CD8-positive, alpha-beta memory T cell (primary cell): ENCODE data around the gene SLA2. TPM values are rescaled to one million over a fixed set of nuclear protein-coding genes. Genes with fewer than 3 reads are reported as not detected.

ENCODE experiments used
- CTCF ChIA-PET: fragments of 350-600 bp; sonication (Branson Sonifier 250); formaldehyde crosslinking; loops from one replicate; lab custom pipeline; 2021; ENCODE audit warnings: antibody characterized with exemption; lab: Charles Lee
- POLR2A ChIA-PET: fragments of 350-600 bp; sonication (Branson Sonifier 250); formaldehyde crosslinking; loops from one replicate; lab custom pipeline; 2021; ENCODE audit warnings: antibody characterized with exemption; lab: Charles Lee
- DNase-seq, 5 donors: peaks; one replicate each; pipeline versions ENCODE4 v3.0.0 to v3.0.0-alpha.2; 2020 to 2022; ENCODE audit warnings: mixed read lengths in 1 of 5
- H3K27ac ChIP-seq: one replicate; pipeline ENCODE4 v1.7.0; 2013; ENCODE audit warnings: low read depth, mild to moderate bottlenecking, low read length, moderate library complexity
- H3K27me3 ChIP-seq: 2 replicates; pipeline ENCODE4 v1.7.0; 2013; ENCODE audit warnings: low read length, mild to moderate bottlenecking; ENCODE audit not compliant: insufficient read depth, poor library complexity, severe bottlenecking
- H3K36me3 ChIP-seq: 2 replicates; pipeline ENCODE4 v1.7.0; 2013; ENCODE audit warnings: mild to moderate bottlenecking, low read length, moderate library complexity; ENCODE audit not compliant: insufficient read depth
- H3K4me1 ChIP-seq: 2 replicates; pipeline ENCODE4 v1.7.0; 2013; ENCODE audit warnings: mild to moderate bottlenecking, low read length, moderate library complexity; ENCODE audit not compliant: insufficient read depth
- H3K4me3 ChIP-seq: 2 replicates; pipeline ENCODE4 v1.7.0; 2013; ENCODE audit warnings: mild to moderate bottlenecking, low read length
- H3K9me3 ChIP-seq: 2 replicates; pipeline ENCODE4 v1.7.0; 2013; ENCODE audit warnings: mild to moderate bottlenecking, low read length
- H3K27ac Mint-ChIP-seq, 8 donors: one replicate each; pipeline ENCODE4 v1.8.0; 2020 to 2021; ENCODE audit warnings: mixed read lengths in 8 of 8, mild to moderate bottlenecking in 6 of 8, inconsistent platforms in 3 of 8, moderate library complexity in 3 of 8
- H3K27me3 Mint-ChIP-seq, 2 donors: one replicate each; pipeline ENCODE4 v1.8.0; 2020 to 2021; ENCODE audit warnings: mixed read lengths in 2 of 2, mild to moderate bottlenecking in 1 of 2, moderate library complexity in 1 of 2
- H3K36me3 Mint-ChIP-seq, 3 donors: one replicate each; pipeline ENCODE4 v1.8.0; 2020 to 2021; ENCODE audit warnings: mixed read lengths in 3 of 3, inconsistent platforms in 1 of 3, mild to moderate bottlenecking in 1 of 3
- H3K4me1 Mint-ChIP-seq, 3 donors: one replicate each; pipeline ENCODE4 v1.8.0; 2020 to 2021; ENCODE audit warnings: mixed read lengths in 3 of 3, inconsistent platforms in 1 of 3, mild to moderate bottlenecking in 1 of 3
- H3K4me3 Mint-ChIP-seq, 7 donors: one replicate each; pipeline ENCODE4 v1.8.0; 2020 to 2021; ENCODE audit warnings: mixed read lengths in 7 of 7, mild to moderate bottlenecking in 6 of 7, moderate library complexity in 4 of 7, inconsistent platforms in 2 of 7
- H3K9me3 Mint-ChIP-seq, 5 donors: one replicate each; pipeline ENCODE4 v1.8.0; 2020 to 2022; ENCODE audit warnings: mixed read lengths in 5 of 5, mild to moderate bottlenecking in 3 of 5, moderate library complexity in 2 of 5, inconsistent platforms in 1 of 5
- polyA plus RNA-seq: library from polyadenylated mRNA; unstranded; fragments of 300-500 nt; fragmentation: Illumina TruSeq; gene quantifications from one replicate; pipeline ENCODE4 v1.2.3, GENCODE V29; 2021
- total RNA-seq, 2 experiments: library from RNA; stranded (reverse); gene quantifications; one replicate each; pipeline ENCODE4 v1.2.3, GENCODE V29; 2021

Gene SLA2
- total and polyA plus RNA-seq, 3 experiments from 2014 or later = 15.0 to 51.2 (median 47.8) TPM

GRCh38 chr20:36582821-36583220 is 63.2 kb downstream of the SLA2 start:
- CTCF ChIA-PET = interaction anchor here (1.1 to 1.7 kb wide), 2 partner anchors 12 to 23 kb away, joined by 4 to 5 read pairs; partner anchors contain the start of gene RAB5IF
- peaks cover 0 to 58% (median 19%) of the 10 kb centered on the region in 3 donors for H3K36me3 Mint-ChIP-seq

GRCh38 chr20:36582322-36582721 is 63.7 kb downstream of the SLA2 start:
- Histone ChIP-seq H3K4me3 (no peak overlapping the region), H3K27ac (no peak overlapping the region), H3K9me3 (no peaks in the 10 kb centered on the region), H3K4me1 (peaks cover 13% of the 10 kb centered on the region), H3K36me3 (peaks cover 25% of the 10 kb centered on the region), H3K27me3 (no peaks in the 10 kb centered on the region)
- Mint-ChIP-seq H3K27me3 (no peaks in the 10 kb centered on the region), H3K4me3 (no peak overlapping the region), H3K9me3 (no peaks in the 10 kb centered on the region), H3K27ac (peak overlapping the region in 7 of 8 donors; percentile 36 to 88 (median 63)), H3K36me3 (peaks cover 0 to 57% (median 17%) of the 10 kb centered on the region in 3 donors), H3K4me1 (peaks cover 12 to 27% (median 23%) of the 10 kb centered on the region in 3 donors)
- ChIA-PET CTCF (interaction anchor here (1.7 kb wide), 1 partner anchor 23 kb away, joined by 5 read pairs; the partner anchor contains the start of gene RAB5IF), POLR2A (no interaction called here)
- DNase-seq = peak in 1 of 5 donors; percentile 36

More at GRCh38 chr20:36582821-36583220, 63.2 kb downstream of the SLA2 start:
- H3K27ac Mint-ChIP-seq = peak overlapping the region in 7 of 8 donors; percentile 17 to 93 (median 54)
- H3K4me1 Mint-ChIP-seq = peaks cover 15 to 32% (median 27%) of the 10 kb centered on the region in 3 donors
- Histone ChIP-seq H3K4me1 (peaks cover 12% of the 10 kb centered on the region), H3K27ac (no peak overlapping the region), H3K27me3 (no peaks in the 10 kb centered on the region), H3K4me3 (no peak overlapping the region), H3K9me3 (no peaks in the 10 kb centered on the region), H3K36me3 (peaks cover 25% of the 10 kb centered on the region)
- no peak for DNase-seq
- H3K9me3 Mint-ChIP-seq = no peaks in the 10 kb centered on the region
- H3K27me3 Mint-ChIP-seq = no peaks in the 10 kb centered on the region
- H3K4me3 Mint-ChIP-seq = peak overlapping the region in 1 of 7 donors; percentile 63
- POLR2A ChIA-PET = no interaction called here

GRCh38 chr20:36579996-36580545 is 65.9 kb downstream of the SLA2 start:
- Mint-ChIP-seq H3K4me3 (peak overlapping the region in 1 of 7 donors; percentile 75), H3K27me3 (no peaks in the 10 kb centered on the region), H3K36me3 (peaks cover 0 to 51% (median 13%) of the 10 kb centered on the region in 3 donors), H3K27ac (peak overlapping the region in 6 of 8 donors; percentile 34 to 83 (median 67)), H3K9me3 (no peaks in the 10 kb centered on the region), H3K4me1 (peaks cover 23 to 36% (median 28%) of the 10 kb centered on the region in 3 donors)
- H3K4me1 ChIP-seq = peaks cover 24% of the 10 kb centered on the region
- no peaks in the 10 kb centered on the region for H3K9me3 ChIP-seq
- POLR2A ChIA-PET = no interaction called here
- H3K4me3 ChIP-seq = no peak overlapping the region
- H3K27ac ChIP-seq = no peak overlapping the region
- no peak for DNase-seq
- CTCF ChIA-PET = interaction anchor here (0.6 to 3.9 kb wide), 2 partner anchors 25 to 1550 kb away, joined by 3 to 12 read pairs; partner anchors contain the start of gene RAB5IF
- H3K27me3 ChIP-seq = no peaks in the 10 kb centered on the region
- peaks cover 25% of the 10 kb centered on the region for H3K36me3 ChIP-seq

GRCh38 chr20:36578356-36579041 is 67.5 kb downstream of the SLA2 start:
- DNase-seq = no peak
- H3K27ac Mint-ChIP-seq = peak overlapping the region in 4 of 8 donors; percentile 6 to 68 (median 24)
- H3K27me3 ChIP-seq = no peaks in the 10 kb centered on the region
- H3K4me3 ChIP-seq = no peak overlapping the region
- peaks cover 28 to 38% (median 34%) of the 10 kb centered on the region in 3 donors for H3K4me1 Mint-ChIP-seq
- ChIA-PET CTCF (interaction anchor here (3.9 kb wide), 1 partner anchor 26 kb away, joined by 12 read pairs; the partner anchor contains the start of gene RAB5IF), POLR2A (interaction anchor here (0.5 to 1.6 kb wide), 3 partner anchors 17 to 609 kb away, joined by 4 to 5 read pairs (median 5); no protein-coding TSS in a partner anchor)
- H3K27me3 Mint-ChIP-seq = peaks cover 0 to 3% of the 10 kb centered on the region in 2 donors
- no peak overlapping the region for H3K4me3 Mint-ChIP-seq
- H3K9me3 ChIP-seq = no peaks in the 10 kb centered on the region
- peaks cover 27% of the 10 kb centered on the region for H3K4me1 ChIP-seq
- no peaks in the 10 kb centered on the region for H3K9me3 Mint-ChIP-seq
- no peak overlapping the region for H3K27ac ChIP-seq
- H3K36me3 ChIP-seq = peaks cover 25% of the 10 kb centered on the region
- peaks cover 0 to 51% (median 13%) of the 10 kb centered on the region in 3 donors for H3K36me3 Mint-ChIP-seq

- Histone ChIP-seq H3K4me3 (no peak overlapping the region), H3K27me3 (no peaks in the 10 kb centered on the region), H3K4me1 (peaks cover 33% of the 10 kb centered on the region), H3K9me3 (no peaks in the 10 kb centered on the region), H3K36me3 (peaks cover 21% of the 10 kb centered on the region), H3K27ac (no peak overlapping the region)
- ChIA-PET POLR2A (interaction anchor here (0.6 to 2.1 kb wide), 4 partner anchors 11 to 30 kb away, joined by 3 to 17 read pairs (median 9); partner anchors contain the start of gene RAB5IF), CTCF (interaction anchor here (1.2 to 4.2 kb wide), 5 partner anchors 13 to 29 kb away, joined by 3 to 42 read pairs (median 6); partner anchors contain the start of gene RAB5IF)
- H3K4me3 Mint-ChIP-seq = peak overlapping the region; percentile 9 to 96 (median 82)
- peaks cover 0 to 3% of the 10 kb centered on the region in 2 donors for H3K27me3 Mint-ChIP-seq
- no peak for DNase-seq
- H3K27ac Mint-ChIP-seq = peak overlapping the region; percentile 17 to 97 (median 87)
- H3K9me3 Mint-ChIP-seq = no peaks in the 10 kb centered on the region
- peaks cover 33 to 44% (median 42%) of the 10 kb centered on the region in 3 donors for H3K4me1 Mint-ChIP-seq
- H3K36me3 Mint-ChIP-seq = peaks cover 0 to 36% (median 9%) of the 10 kb centered on the region in 3 donors
These were observed 69.9 kb downstream of the SLA2 start for GRCh38 chr20:36576081-36576445.

- peaks cover 0 to 3% of the 10 kb centered on the region in 2 donors for H3K27me3 Mint-ChIP-seq
- ChIA-PET POLR2A (interaction anchor here (1.5 to 3.7 kb wide), 6 partner anchors 11 to 71 kb away, joined by 5 to 49 read pairs (median 14); partner anchors contain the start of genes RAB5IF and SLA2), CTCF (interaction anchor here (0.8 to 4.2 kb wide), 8 partner anchors 10 to 30 kb away, joined by 3 to 42 read pairs (median 6); partner anchors contain the start of gene RAB5IF)
- Histone ChIP-seq H3K36me3 (peaks cover 10% of the 10 kb centered on the region), H3K4me3 (peak overlapping the region; percentile 66), H3K27ac (peak overlapping the region; percentile 91), H3K9me3 (no peaks in the 10 kb centered on the region), H3K4me1 (peaks cover 33% of the 10 kb centered on the region), H3K27me3 (no peaks in the 10 kb centered on the region)
- peak; percentile 35 to 70 (median 57) for DNase-seq
- H3K9me3 Mint-ChIP-seq = no peaks in the 10 kb centered on the region
- peak overlapping the region; percentile 82 to 96 (median 93) for H3K4me3 Mint-ChIP-seq
- H3K36me3 Mint-ChIP-seq = peaks cover 0 to 25% (median 3%) of the 10 kb centered on the region in 3 donors
- peaks cover 30 to 40% (median 37%) of the 10 kb centered on the region in 3 donors for H3K4me1 Mint-ChIP-seq
- H3K27ac Mint-ChIP-seq = peak overlapping the region; percentile 81 to 98 (median 96)
These were observed 71.4 kb downstream of the SLA2 start for GRCh38 chr20:36574366-36575135.
